ENCODE results near the gene CEMIP. TPM values are rescaled to one million over a fixed set of nuclear protein-coding genes. Genes with fewer than 3 reads are reported as not detected.

Gene CEMIP
- total RNA-seq, 4 donors from 2014 or later = 0.17 to 0.34 (median 0.26) TPM; not detected in 1

- Histone ChIP-seq H3K4me3 (no peak overlapping the region), H3K27me3 (no peaks in the 10 kb centered on the region), H3K9me3 (no peaks in the 10 kb centered on the region), H3K4me1 (peaks cover 0 to 37% (median 28%) of the 10 kb centered on the region in 4 donors), H3K27ac (replicated peaks in 1 of 4) (no peak overlapping the region), H3K36me3 (no peaks in the 10 kb centered on the region)
- intact Hi-C loops (cut with DNase I) = no loop called here
- DNase-seq (ENCODE audit: extremely low spot score) = no peak
- whole genome bisulfite sequencing = 89% methylated on average over 4 of the region's 4 CpGs
- TF ChIP-seq CTCF (IDR thresholded peaks at IDR 0.05) (no peak), POLR2A (IDR thresholded peaks at IDR 0.05; ENCODE audit: low read depth) (no peak)
Observed at GRCh38 chr15:80742081-80742480, 37.1 kb upstream of the CEMIP start.

GRCh38 chr15:80743189-80743833, 35.9 kb upstream of the CEMIP start:
- Histone ChIP-seq H3K27me3 (no peaks in the 10 kb centered on the region), H3K27ac (replicated peaks in 1 of 4) (no peak overlapping the region), H3K4me1 (peaks cover 0 to 38% (median 25%) of the 10 kb centered on the region in 4 donors), H3K36me3 (no peaks in the 10 kb centered on the region), H3K4me3 (no peak overlapping the region), H3K9me3 (no peaks in the 10 kb centered on the region)
- intact Hi-C loops (cut with DNase I) = no loop called here
- DNase-seq (ENCODE audit: extremely low spot score) = no peak
- WGBS = 80% methylated on average over 11 of the region's 11 CpGs
- TF ChIP-seq POLR2A (IDR thresholded peaks at IDR 0.05; ENCODE audit: low read depth) (no peak), CTCF (IDR thresholded peaks at IDR 0.05) (no peak), EP300 (IDR thresholded peaks at IDR 0.05) (no peak), POLR2AphosphoS5 (IDR thresholded peaks at IDR 0.05) (no peak)

GRCh38 chr15:80744415-80744814, 34.8 kb upstream of the CEMIP start:
- intact Hi-C loops (cut with DNase I) = no loop called here
- H3K27me3 ChIP-seq = no peaks in the 10 kb centered on the region
- peak overlapping the region; percentile 15 to 48 (median 42) for H3K27ac ChIP-seq (replicated peaks in 1 of 4)
- no peaks in the 10 kb centered on the region for H3K36me3 ChIP-seq
- H3K4me1 ChIP-seq = peaks cover 0 to 38% (median 25%) of the 10 kb centered on the region in 4 donors
- TF ChIP-seq POLR2AphosphoS5 (IDR thresholded peaks at IDR 0.05) = no peak
- TF ChIP-seq POLR2A (IDR thresholded peaks at IDR 0.05; ENCODE audit: low read depth) = no peak
- TF ChIP-seq EP300 (IDR thresholded peaks at IDR 0.05) = no peak
- no peak for TF ChIP-seq CTCF (IDR thresholded peaks at IDR 0.05)
- DNase-seq (ENCODE audit: extremely low spot score) = no peak
- 68% methylated on average over 6 of the region's 6 CpGs for WGBS
- no peaks in the 10 kb centered on the region for H3K9me3 ChIP-seq
- no peak overlapping the region for H3K4me3 ChIP-seq

- 6% methylated on average over 1 of the region's 1 CpG for WGBS
- Histone ChIP-seq H3K27ac (replicated peaks in 1 of 4) (peak overlapping the region; percentile 15 to 48 (median 42)), H3K9me3 (no peaks in the 10 kb centered on the region), H3K36me3 (peaks cover 0 to 4% (median 1%) of the 10 kb centered on the region in 4 donors), H3K27me3 (no peaks in the 10 kb centered on the region), H3K4me3 (no peak overlapping the region), H3K4me1 (peaks cover 0 to 38% (median 25%) of the 10 kb centered on the region in 4 donors)
- no peak for DNase-seq (ENCODE audit: extremely low spot score)
- intact Hi-C loops (cut with DNase I) = no loop called here
- TF ChIP-seq EP300 (IDR thresholded peaks at IDR 0.05) (no peak), POLR2AphosphoS5 (IDR thresholded peaks at IDR 0.05) (no peak), POLR2A (IDR thresholded peaks at IDR 0.05; ENCODE audit: low read depth) (no peak), CTCF (IDR thresholded peaks at IDR 0.05) (no peak)
Observed at GRCh38 chr15:80744826-80745225, 34.3 kb upstream of the CEMIP start.

DNA sequence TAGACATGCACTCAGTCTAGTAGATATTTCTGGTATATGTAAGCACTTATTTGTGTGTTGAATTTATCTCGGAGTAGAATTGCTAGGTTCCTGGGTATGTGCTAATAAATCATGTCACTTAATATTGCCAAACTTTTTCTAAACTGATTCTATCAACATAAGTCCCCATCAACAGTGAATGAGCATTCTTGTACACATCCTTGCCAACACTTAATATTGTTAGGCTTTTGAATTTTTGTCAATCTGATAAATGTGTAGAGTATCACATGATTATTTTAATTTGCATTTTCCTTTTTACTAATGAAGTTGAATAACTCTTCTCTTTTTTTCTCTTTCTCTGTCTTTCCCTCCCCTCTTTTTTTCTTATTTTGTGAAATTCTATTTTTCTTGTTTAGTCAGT, 33.3 kb upstream of the CEMIP start:
- no peak overlapping the region for H3K27ac ChIP-seq (replicated peaks in 1 of 4)
- TF ChIP-seq POLR2A (IDR thresholded peaks at IDR 0.05; ENCODE audit: low read depth) (no peak), POLR2AphosphoS5 (IDR thresholded peaks at IDR 0.05) (no peak), EP300 (IDR thresholded peaks at IDR 0.05) (no peak), CTCF (IDR thresholded peaks at IDR 0.05) (no peak)
- H3K27me3 ChIP-seq = no peaks in the 10 kb centered on the region
- intact Hi-C loops (cut with DNase I) = no loop called here
- no peak overlapping the region for H3K4me3 ChIP-seq
- 78% methylated on average over 1 of the region's 1 CpG for WGBS
- peaks cover 0 to 12% (median 5%) of the 10 kb centered on the region in 4 donors for H3K36me3 ChIP-seq
- H3K4me1 ChIP-seq = peaks cover 0 to 38% (median 25%) of the 10 kb centered on the region in 4 donors
- no peaks in the 10 kb centered on the region for H3K9me3 ChIP-seq
- no peak for DNase-seq (ENCODE audit: extremely low spot score)
